Smooth muscle cell (in vitro differentiated cells): ENCODE data around the gene NFKBIE. TPM values are rescaled to one million over a fixed set of nuclear protein-coding genes. Genes with fewer than 3 reads are reported as not detected.
A peak's percentile ranks its signal among the peaks of the same experiment; 100 is the strongest.

Experiments used
- DNase-seq: peaks from one replicate; lab custom pipeline; 2025; ENCODE audit not compliant: unreplicated experiment; lab: John Stamatoyannopoulos, UW
- H2AFZ ChIP-seq: fragments of 200-600 bp; sonication (generic); 2 replicates; pipeline ENCODE4 v1.6.0; 2016; ENCODE audit warnings: antibody characterized with exemption, low read depth, mild to moderate bottlenecking
- H3F3A ChIP-seq: fragments of 200-600 bp; sonication (generic); 2 replicates; pipeline ENCODE4 v1.6.0; 2017; ENCODE audit warnings: antibody characterized with exemption, low read depth
- H3K27ac ChIP-seq: fragments of 200-600 bp; sonication (generic); 2 replicates; pipeline ENCODE4 v1.5.1; 2016; ENCODE audit warnings: low read depth, mild to moderate bottlenecking
- H3K27me3 ChIP-seq: fragments of 200-600 bp; sonication (generic); 2 replicates; pipeline ENCODE4 v1.6.1; 2016; ENCODE audit warnings: low read depth, mild to moderate bottlenecking
- H3K36me3 ChIP-seq: fragments of 200-600 bp; sonication (generic); 2 replicates; pipeline ENCODE4 v1.5.1; 2016; ENCODE audit warnings: low read depth
- H3K4me1 ChIP-seq: fragments of 200-600 bp; sonication (generic); 2 replicates; pipeline ENCODE4 v1.5.1; 2016; ENCODE audit warnings: low read depth
- H3K4me2 ChIP-seq: fragments of 200-600 bp; sonication (generic); 2 replicates; pipeline ENCODE4 v1.6.0; 2016; ENCODE audit warnings: mild to moderate bottlenecking
- H3K4me3 ChIP-seq: fragments of 200-600 bp; sonication (generic); 2 replicates; pipeline ENCODE4 v1.5.1; 2016; ENCODE audit warnings: mild to moderate bottlenecking
- H3K79me2 ChIP-seq: fragments of 200-600 bp; sonication (generic); 2 replicates; pipeline ENCODE4 v1.6.0; 2016; ENCODE audit warnings: low read depth, mild to moderate bottlenecking
- H3K9ac ChIP-seq: fragments of 200-600 bp; sonication (generic); 2 replicates; pipeline ENCODE4 v1.6.0; 2016; ENCODE audit warnings: low read depth
- H3K9me3 ChIP-seq: fragments of 200-600 bp; sonication (generic); replicated peaks from 2 replicates; pipeline ENCODE4 v1.5.1; 2016; ENCODE audit warnings: low read depth
- H4K20me1 ChIP-seq: fragments of 200-600 bp; sonication (generic); 2 replicates; pipeline ENCODE4 v1.6.0; 2016; ENCODE audit warnings: low read depth
- WGBS: methylation state at CpG from one replicate; pipeline ENCODE4 v1.1.7; 2016; ENCODE audit warnings: low lambda C conversion rate; 5-methylcytosine and 5-hydroxymethylcytosine counted together
- polyA plus RNA-seq: library from polyadenylated mRNA; unstranded; fragments of >200 nt; fragmentation: Nextera tagmentation; extraction: Ambion mirVana; gene quantifications from 2 replicates; pipeline ENCODE4 v1.2.1, GENCODE V29; 2016
- total RNA-seq: library from RNA; depleted of rRNA; stranded (reverse); fragments of >200 nt; gene quantifications from 2 replicates; pipeline ENCODE4 v1.2.3, GENCODE V29; 2014
- TF ChIP-seq, protein P1 (sequence below): fragments of 200-600 bp; sonication (generic); IDR thresholded peaks from 2 replicates; pipeline ENCODE4 v1.5.1; 2017; ENCODE audit warnings: borderline replicate concordance, mild to moderate bottlenecking, antibody characterized with exemption; ENCODE audit not compliant: insufficient read depth, poor library complexity, severe bottlenecking

Gene NFKBIE
- total and polyA plus RNA-seq, 2 experiments from 2014 or later: 7.0 to 12.3 TPM

DNA sequence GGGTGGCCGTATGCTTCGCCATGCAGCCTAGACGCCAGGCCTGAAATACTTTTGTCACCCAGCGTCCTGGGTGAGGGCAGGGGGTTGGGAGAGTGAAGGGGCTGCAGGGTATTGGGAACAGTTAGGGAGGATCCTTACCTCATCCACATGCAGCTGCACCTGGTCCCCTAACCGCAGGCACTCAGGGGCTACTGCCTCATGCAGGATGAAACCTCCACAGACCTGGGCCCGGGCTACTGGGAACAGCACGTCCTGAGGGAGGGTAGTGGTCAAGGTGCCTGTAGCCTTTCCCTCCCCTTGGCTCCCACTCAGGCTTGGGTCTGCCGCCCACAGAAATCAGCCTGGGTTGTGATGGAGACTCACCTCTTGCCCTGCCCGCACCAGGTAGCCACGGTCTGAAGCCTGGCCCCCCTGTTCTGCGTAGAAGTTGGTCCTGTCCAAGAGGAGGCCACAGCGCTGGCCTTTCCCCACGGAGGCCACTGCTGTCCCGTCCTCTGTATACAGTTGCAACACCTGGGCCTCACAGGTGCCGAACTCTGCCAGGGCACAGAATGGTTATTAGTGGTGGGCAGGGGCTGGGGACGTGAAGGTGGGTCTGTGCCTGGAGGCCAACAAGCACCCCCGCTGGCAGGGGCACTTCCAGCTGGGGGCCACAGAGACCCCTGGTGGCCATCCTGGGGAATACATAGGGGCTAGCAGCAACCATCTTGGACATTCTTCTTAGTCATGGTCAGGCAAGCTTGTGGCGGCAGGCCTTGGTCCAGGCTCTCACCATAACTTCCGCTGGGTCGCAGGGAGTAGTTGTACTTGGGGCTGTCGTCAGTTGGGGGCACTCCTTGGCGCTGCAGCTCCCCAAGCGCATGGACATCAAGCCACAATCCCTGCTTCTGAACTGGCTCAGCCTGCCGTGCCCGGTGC is 39.2 kb upstream of the NFKBIE start:
- no peaks in the 10 kb centered on the region for H3K79me2 ChIP-seq
- H3K4me2 ChIP-seq: no peak overlapping the region
- no peaks in the 10 kb centered on the region for H3K4me1 ChIP-seq
- no peaks in the 10 kb centered on the region for H4K20me1 ChIP-seq
- no peaks in the 10 kb centered on the region for H3F3A ChIP-seq
- no peak for DNase-seq
- H3K9ac ChIP-seq: no peak overlapping the region
- TF ChIP-seq, protein P1, sequence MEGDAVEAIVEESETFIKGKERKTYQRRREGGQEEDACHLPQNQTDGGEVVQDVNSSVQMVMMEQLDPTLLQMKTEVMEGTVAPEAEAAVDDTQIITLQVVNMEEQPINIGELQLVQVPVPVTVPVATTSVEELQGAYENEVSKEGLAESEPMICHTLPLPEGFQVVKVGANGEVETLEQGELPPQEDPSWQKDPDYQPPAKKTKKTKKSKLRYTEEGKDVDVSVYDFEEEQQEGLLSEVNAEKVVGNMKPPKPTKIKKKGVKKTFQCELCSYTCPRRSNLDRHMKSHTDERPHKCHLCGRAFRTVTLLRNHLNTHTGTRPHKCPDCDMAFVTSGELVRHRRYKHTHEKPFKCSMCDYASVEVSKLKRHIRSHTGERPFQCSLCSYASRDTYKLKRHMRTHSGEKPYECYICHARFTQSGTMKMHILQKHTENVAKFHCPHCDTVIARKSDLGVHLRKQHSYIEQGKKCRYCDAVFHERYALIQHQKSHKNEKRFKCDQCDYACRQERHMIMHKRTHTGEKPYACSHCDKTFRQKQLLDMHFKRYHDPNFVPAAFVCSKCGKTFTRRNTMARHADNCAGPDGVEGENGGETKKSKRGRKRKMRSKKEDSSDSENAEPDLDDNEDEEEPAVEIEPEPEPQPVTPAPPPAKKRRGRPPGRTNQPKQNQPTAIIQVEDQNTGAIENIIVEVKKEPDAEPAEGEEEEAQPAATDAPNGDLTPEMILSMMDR: peak; percentile 69
- no peak overlapping the region for H3K27ac ChIP-seq
- no peaks in the 10 kb centered on the region for H3K9me3 ChIP-seq
- WGBS: 90% methylated on average over 25 of the region's 25 CpGs
- H3K4me3 ChIP-seq: no peak overlapping the region
- H3K27me3 ChIP-seq: no peaks in the 10 kb centered on the region
- no peaks in the 10 kb centered on the region for H3K36me3 ChIP-seq
- H2AFZ ChIP-seq: no peak overlapping the region

DNA sequence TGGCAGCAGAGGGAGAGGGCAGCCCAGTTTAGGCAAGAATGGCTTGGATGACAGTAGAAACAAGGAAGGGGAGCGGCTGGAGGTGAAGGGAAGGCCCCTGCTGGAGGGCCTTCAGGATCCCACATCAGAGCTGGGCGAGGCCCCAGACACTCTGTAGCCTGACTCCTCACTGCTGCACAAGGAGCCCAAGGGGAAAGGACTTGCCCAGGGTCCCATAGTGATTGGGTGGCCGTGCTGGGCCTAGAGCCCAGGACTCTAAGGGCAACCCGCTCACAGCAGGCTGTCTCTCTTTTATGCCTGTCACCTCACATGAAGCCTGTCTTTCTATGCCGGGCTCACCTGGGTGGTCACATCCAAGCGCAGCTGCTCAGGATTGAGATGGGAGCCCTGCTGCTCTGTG is 38.5 kb upstream of the NFKBIE start:
- DNase-seq: no peak
- H3K79me2 ChIP-seq: no peaks in the 10 kb centered on the region
- H3K9me3 ChIP-seq: no peaks in the 10 kb centered on the region
- H4K20me1 ChIP-seq: no peaks in the 10 kb centered on the region
- TF ChIP-seq, protein P1: no peak
- H3K27me3 ChIP-seq: peaks cover 3% of the 10 kb centered on the region
- H3K4me1 ChIP-seq: no peaks in the 10 kb centered on the region
- H3K4me3 ChIP-seq: no peak overlapping the region
- no peak overlapping the region for H3K4me2 ChIP-seq
- H3K27ac ChIP-seq: no peak overlapping the region
- no peak overlapping the region for H2AFZ ChIP-seq
- no peaks in the 10 kb centered on the region for H3K36me3 ChIP-seq
- no peak overlapping the region for H3K9ac ChIP-seq
- WGBS: 94% methylated on average over 6 of the region's 6 CpGs
- H3F3A ChIP-seq: no peaks in the 10 kb centered on the region

DNA sequence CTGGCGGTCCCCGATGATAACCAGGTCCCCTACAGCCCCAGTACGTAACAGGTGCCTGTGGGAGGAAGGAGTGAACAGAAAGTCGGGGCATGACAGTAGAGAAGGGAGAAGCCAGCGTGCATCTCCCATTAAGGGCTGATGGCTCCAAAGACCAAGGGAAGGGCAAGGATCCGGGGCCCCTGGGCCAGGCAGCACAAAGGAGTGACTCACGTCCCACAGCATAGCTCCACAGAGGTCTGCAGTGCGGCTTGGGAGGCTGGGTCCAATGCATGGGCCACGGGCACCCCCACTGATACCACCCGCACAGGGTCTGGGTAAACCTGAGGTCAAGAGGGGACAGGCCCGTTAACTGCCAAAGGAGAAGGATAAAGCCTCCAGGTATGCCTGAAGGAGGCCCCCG is 37.5 kb upstream of the NFKBIE start:
- no peak overlapping the region for H3K27ac ChIP-seq
- no peak overlapping the region for H2AFZ ChIP-seq
- no peak overlapping the region for H3K9ac ChIP-seq
- H3F3A ChIP-seq: no peaks in the 10 kb centered on the region
- no peaks in the 10 kb centered on the region for H3K4me1 ChIP-seq
- H4K20me1 ChIP-seq: no peaks in the 10 kb centered on the region
- 93% methylated on average over 12 of the region's 12 CpGs for WGBS
- no peaks in the 10 kb centered on the region for H3K36me3 ChIP-seq
- H3K79me2 ChIP-seq: no peaks in the 10 kb centered on the region
- peaks cover 13% of the 10 kb centered on the region for H3K27me3 ChIP-seq
- no peaks in the 10 kb centered on the region for H3K9me3 ChIP-seq
- H3K4me2 ChIP-seq: no peak overlapping the region
- DNase-seq: no peak
- H3K4me3 ChIP-seq: no peak overlapping the region
- TF ChIP-seq, protein P1: no peak
